Endodermal cell (in vitro differentiated cells): ENCODE data around the gene CTIF. TPM values are rescaled to one million over a fixed set of nuclear protein-coding genes. Genes with fewer than 3 reads are reported as not detected.

Experiments
- DNase-seq: peaks from one replicate; pipeline ENCODE4 v3.0.0-alpha.2; 2017
- H3K27ac ChIP-seq: 2 replicates; pipeline ENCODE4 v1.5.1; 2013; ENCODE audit warnings: mild to moderate bottlenecking, low read depth, low read length, moderate library complexity
- H3K27me3 ChIP-seq: 2 replicates; pipeline ENCODE4 v1.6.1; 2013; ENCODE audit warnings: mild to moderate bottlenecking, low read length, moderate library complexity; ENCODE audit not compliant: insufficient read depth, control insufficient read depth, poor library complexity, severe bottlenecking
- H3K36me3 ChIP-seq: 2 replicates; pipeline ENCODE4 v1.7.0; 2013; ENCODE audit warnings: mild to moderate bottlenecking, low read length, moderate library complexity; ENCODE audit not compliant: control insufficient read depth, insufficient read depth
- H3K4me1 ChIP-seq: one replicate; pipeline ENCODE4 v1.7.0; 2013; ENCODE audit warnings: low read length; ENCODE audit not compliant: control insufficient read depth, insufficient read depth
- H3K4me3 ChIP-seq: 2 replicates; pipeline ENCODE4 v1.5.1; 2013; ENCODE audit warnings: mild to moderate bottlenecking, low read length, moderate library complexity
- H3K9ac ChIP-seq: 2 replicates; pipeline ENCODE4 v1.6.1; 2013; ENCODE audit warnings: mild to moderate bottlenecking, low read length, moderate library complexity; ENCODE audit not compliant: poor library complexity, severe bottlenecking; ENCODE audit errors: extremely low read depth
- H3K9me3 ChIP-seq: 2 replicates; pipeline ENCODE4 v1.6.1; 2013; ENCODE audit warnings: mild to moderate bottlenecking, low read length, moderate library complexity; ENCODE audit not compliant: control insufficient read depth
- H3K27ac Mint-ChIP-seq: 2 replicates; pipeline ENCODE4 v1.8.0; 2020; ENCODE audit warnings: mixed read lengths
- H3K27me3 Mint-ChIP-seq: 2 replicates; pipeline ENCODE4 v1.8.0; 2021; ENCODE audit warnings: mild to moderate bottlenecking, mixed read lengths; ENCODE audit not compliant: insufficient read depth
- H3K36me3 Mint-ChIP-seq: 2 replicates; pipeline ENCODE4 v1.8.0; 2020; ENCODE audit warnings: low read depth, mixed read lengths
- H3K4me1 Mint-ChIP-seq: 2 replicates; pipeline ENCODE4 v1.8.0; 2020; ENCODE audit warnings: mixed read lengths
- H3K4me3 Mint-ChIP-seq: 2 replicates; pipeline ENCODE4 v1.8.0; 2020; ENCODE audit warnings: mild to moderate bottlenecking, moderate library complexity, mixed read lengths
- H3K9me3 Mint-ChIP-seq: 2 replicates; pipeline ENCODE4 v1.8.0; 2020; ENCODE audit warnings: mild to moderate bottlenecking, mixed read lengths
- whole genome bisulfite sequencing, 2 experiments: methylation state at CpG; one replicate each; pipeline versions ENCODE4 v1.1.5 to v1.1.7; 2013; ENCODE audit warnings: missing lambda C conversion rate in 2 of 2, mixed read lengths in 1 of 2; ENCODE audit not compliant: insufficient coverage in 1 of 2, insufficient read length in 1 of 2; 5-methylcytosine and 5-hydroxymethylcytosine counted together
- total RNA-seq, 2 donors: library from RNA; stranded (reverse); fragmentation: NEBNext Ultra II Directional in 1 of 2; extraction: Animal tissue kit (Norgen Biotek cat#: 25700) in 1 of 2; gene quantifications; 2 replicates in 1 of 2; 3 replicates in 1 of 2; pipeline ENCODE4 v1.2.1, GENCODE V29; 2021
- TF ChIP-seq, protein P1 (sequence below): fragments of 200-600 bp; sonication (generic); conservative IDR thresholded peaks from 2 replicates; pipeline ENCODE4 v1.5.0; 2021; ENCODE audit warnings: antibody characterized with exemption, mild to moderate bottlenecking

Gene CTIF
- total RNA-seq, 2 donors from 2014 or later = 33.8 to 41.6 TPM

DNA sequence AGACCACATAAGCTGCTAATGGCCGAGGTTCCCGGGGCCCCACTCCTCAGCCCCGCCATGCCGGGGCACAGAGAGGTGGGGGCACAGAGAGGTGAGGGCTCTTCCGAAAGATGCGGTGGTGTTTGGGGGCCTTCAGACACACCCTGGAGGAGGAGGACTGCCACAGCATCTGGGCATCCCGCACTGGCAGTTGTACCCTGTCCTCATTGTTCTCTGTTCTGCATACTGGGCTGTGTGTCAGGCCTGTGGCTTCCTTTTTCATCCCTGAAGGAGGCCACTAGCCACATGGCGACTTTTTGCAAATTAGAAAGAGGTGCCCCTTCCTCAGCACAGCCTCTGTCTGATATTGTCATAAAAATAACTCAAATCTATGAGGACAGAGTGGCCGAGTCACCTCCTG lies 150.1 kb downstream of the CTIF start:
- no peaks in the 10 kb centered on the region for H3K27me3 ChIP-seq
- Mint-ChIP-seq H3K27me3 (no peaks in the 10 kb centered on the region), H3K4me3 (no peak overlapping the region), H3K9me3 (peaks cover 8% of the 10 kb centered on the region), H3K27ac (no peak overlapping the region), H3K36me3 (peaks cover 24% of the 10 kb centered on the region), H3K4me1 (peaks cover 9% of the 10 kb centered on the region)
- H3K27ac ChIP-seq = no peak overlapping the region
- H3K9me3 ChIP-seq = no peaks in the 10 kb centered on the region
- no peaks in the 10 kb centered on the region for H3K4me1 ChIP-seq
- no peak for DNase-seq
- H3K9ac ChIP-seq = no peak overlapping the region
- WGBS, 2 experiments = 92 to 97% methylated on average over 5 to 9 of the region's 9 CpGs
- peaks cover 16% of the 10 kb centered on the region for H3K36me3 ChIP-seq
- TF ChIP-seq, protein P1, sequence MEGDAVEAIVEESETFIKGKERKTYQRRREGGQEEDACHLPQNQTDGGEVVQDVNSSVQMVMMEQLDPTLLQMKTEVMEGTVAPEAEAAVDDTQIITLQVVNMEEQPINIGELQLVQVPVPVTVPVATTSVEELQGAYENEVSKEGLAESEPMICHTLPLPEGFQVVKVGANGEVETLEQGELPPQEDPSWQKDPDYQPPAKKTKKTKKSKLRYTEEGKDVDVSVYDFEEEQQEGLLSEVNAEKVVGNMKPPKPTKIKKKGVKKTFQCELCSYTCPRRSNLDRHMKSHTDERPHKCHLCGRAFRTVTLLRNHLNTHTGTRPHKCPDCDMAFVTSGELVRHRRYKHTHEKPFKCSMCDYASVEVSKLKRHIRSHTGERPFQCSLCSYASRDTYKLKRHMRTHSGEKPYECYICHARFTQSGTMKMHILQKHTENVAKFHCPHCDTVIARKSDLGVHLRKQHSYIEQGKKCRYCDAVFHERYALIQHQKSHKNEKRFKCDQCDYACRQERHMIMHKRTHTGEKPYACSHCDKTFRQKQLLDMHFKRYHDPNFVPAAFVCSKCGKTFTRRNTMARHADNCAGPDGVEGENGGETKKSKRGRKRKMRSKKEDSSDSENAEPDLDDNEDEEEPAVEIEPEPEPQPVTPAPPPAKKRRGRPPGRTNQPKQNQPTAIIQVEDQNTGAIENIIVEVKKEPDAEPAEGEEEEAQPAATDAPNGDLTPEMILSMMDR = no peak
- no peak overlapping the region for H3K4me3 ChIP-seq

DNA sequence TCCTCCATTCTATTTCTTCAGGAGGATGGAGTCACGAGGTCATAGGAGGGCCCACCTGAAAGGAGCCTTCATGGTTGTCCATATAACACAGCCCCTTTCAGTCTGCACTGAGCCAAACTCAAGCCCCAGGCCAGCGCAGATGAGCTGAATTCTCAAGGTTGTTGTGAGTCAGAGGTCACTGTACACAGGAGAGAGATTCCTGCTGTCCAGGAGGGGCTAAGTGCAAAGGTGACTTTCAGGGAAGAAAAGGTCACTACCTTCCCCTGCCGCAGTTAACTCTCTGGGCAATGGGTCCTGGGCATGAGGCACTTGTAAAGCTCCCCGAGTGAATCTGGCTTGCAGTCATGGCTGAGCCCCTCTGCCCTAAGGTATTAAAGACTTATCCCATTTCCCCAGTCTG lies 150.7 kb downstream of the CTIF start:
- no peaks in the 10 kb centered on the region for H3K4me1 ChIP-seq
- no peak overlapping the region for H3K27ac Mint-ChIP-seq
- 93 to 96% methylated on average over 3 to 4 of the region's 4 CpGs for WGBS, 2 experiments
- H3K4me3 Mint-ChIP-seq = no peak overlapping the region
- no peak for DNase-seq
- H3K27me3 ChIP-seq = no peaks in the 10 kb centered on the region
- no peak overlapping the region for H3K4me3 ChIP-seq
- peaks cover 24% of the 10 kb centered on the region for H3K36me3 Mint-ChIP-seq
- H3K4me1 Mint-ChIP-seq = peaks cover 9% of the 10 kb centered on the region
- H3K27me3 Mint-ChIP-seq = no peaks in the 10 kb centered on the region
- H3K36me3 ChIP-seq = peaks cover 16% of the 10 kb centered on the region
- TF ChIP-seq, protein P1 = no peak
- peaks cover 8% of the 10 kb centered on the region for H3K9me3 Mint-ChIP-seq
- H3K27ac ChIP-seq = no peak overlapping the region
- H3K9ac ChIP-seq = no peak overlapping the region
- H3K9me3 ChIP-seq = no peaks in the 10 kb centered on the region

DNA sequence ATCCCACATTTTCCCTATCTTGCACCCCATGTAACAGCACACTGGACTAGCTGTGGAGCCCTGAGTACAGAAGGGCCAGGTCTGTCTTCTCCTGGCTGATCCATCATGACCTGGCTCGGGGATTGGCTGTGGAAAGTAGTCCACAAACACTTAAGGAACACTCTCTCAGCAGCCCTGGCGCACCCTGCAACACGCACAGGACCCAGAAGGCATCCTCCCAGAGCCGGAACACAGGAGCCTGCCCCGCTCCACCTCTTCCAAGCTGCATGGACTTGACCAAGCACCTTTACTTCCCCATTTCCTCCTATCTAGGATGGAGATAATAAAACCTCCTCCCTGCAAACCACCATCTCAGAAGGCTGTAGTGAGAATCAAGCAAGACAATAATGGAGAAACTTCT lies 151.7 kb downstream of the CTIF start:
- TF ChIP-seq, protein P1 = no peak
- Histone ChIP-seq H3K4me1 (no peaks in the 10 kb centered on the region), H3K4me3 (no peak overlapping the region), H3K9me3 (no peaks in the 10 kb centered on the region), H3K27me3 (no peaks in the 10 kb centered on the region), H3K36me3 (peaks cover 16% of the 10 kb centered on the region), H3K9ac (no peak overlapping the region), H3K27ac (no peak overlapping the region)
- WGBS, 2 experiments = 90% methylated on average over 5 of the region's 5 CpGs
- Mint-ChIP-seq H3K4me1 (peaks cover 9% of the 10 kb centered on the region), H3K36me3 (peaks cover 22% of the 10 kb centered on the region), H3K27ac (no peak overlapping the region), H3K4me3 (no peak overlapping the region), H3K27me3 (no peaks in the 10 kb centered on the region), H3K9me3 (peaks cover 8% of the 10 kb centered on the region)
- DNase-seq = no peak
